SU-DHL-6 (cell line): ENCODE data around the gene KCNH4.
"Not testable (repeated sequence)": the region's sequence is repeated elsewhere in the genome, so short reads cannot be mapped to it uniquely, and the experiment has no call there.

ENCODE experiments used
- H2AFZ ChIP-seq: fragments of 200-600 bp; sonication (generic); 2 replicates; pipeline ENCODE4 v1.6.1; 2014; ENCODE audit warnings: low read depth, mild to moderate bottlenecking, moderate library complexity, mixed read lengths, antibody characterized with exemption, low read length; ENCODE audit not compliant: severe bottlenecking
- H3F3A ChIP-seq: fragments of 200-600 bp; shearing (Covaris generic); 2 replicates; pipeline ENCODE4 v1.6.0; 2016; ENCODE audit warnings: antibody characterized with exemption, mild to moderate bottlenecking; ENCODE audit not compliant: insufficient read depth
- H3K27ac ChIP-seq: fragments of 200-600 bp; sonication (generic); 2 replicates; pipeline ENCODE4 v1.5.1; 2016; ENCODE audit warnings: low read depth, mild to moderate bottlenecking, low read length, moderate library complexity, mixed read lengths
- H3K27me3 ChIP-seq: fragments of 200-600 bp; sonication (generic), shearing (Covaris generic); 2 replicates; pipeline ENCODE4 v1.6.0; 2014; ENCODE audit warnings: mild to moderate bottlenecking, low read length
- H3K36me3 ChIP-seq: fragments of 200-600 bp; sonication (generic); 2 replicates; pipeline ENCODE4 v1.6.1; 2014; ENCODE audit warnings: mild to moderate bottlenecking, low read length, mixed read lengths
- H3K4me2 ChIP-seq: fragments of 300-600, 200-600 bp; shearing (Covaris generic), sonication (generic); 2 replicates; pipeline ENCODE4 v1.6.0; 2014; ENCODE audit warnings: low read length, low read depth, mild to moderate bottlenecking; ENCODE audit not compliant: poor library complexity, severe bottlenecking
- H3K4me3 ChIP-seq: fragments of 200-600 bp; sonication (generic); 2 replicates; pipeline ENCODE4 v1.5.1; 2014; ENCODE audit warnings: antibody characterized with exemption, low read length, mild to moderate bottlenecking, mixed read lengths; ENCODE audit not compliant: insufficient read depth, poor library complexity, severe bottlenecking
- H3K79me2 ChIP-seq: fragments of 200-600 bp; sonication (generic); 2 replicates; pipeline ENCODE4 v1.6.1; 2014; ENCODE audit warnings: mild to moderate bottlenecking, low read length, moderate library complexity; ENCODE audit not compliant: insufficient read depth
- H3K9ac ChIP-seq: fragments of 200-600 bp; sonication (generic); 2 replicates; pipeline ENCODE4 v1.7.0; 2014; ENCODE audit warnings: mild to moderate bottlenecking, low read length
- H3K9me2 ChIP-seq: fragments of 200-600 bp; sonication (generic); replicated peaks from 2 replicates; pipeline ENCODE4 v1.6.1; 2014; ENCODE audit warnings: low read length; ENCODE audit not compliant: insufficient read depth
- H3K9me3 ChIP-seq: fragments of 200-600 bp; sonication (generic); 2 replicates; pipeline ENCODE4 v1.6.1; 2014; ENCODE audit warnings: low read length, mixed read lengths; ENCODE audit not compliant: insufficient read depth
- H4K20me1 ChIP-seq: fragments of 200-600 bp; sonication (generic); 2 replicates; pipeline ENCODE4 v1.6.1; 2014; ENCODE audit warnings: low read depth, mild to moderate bottlenecking, antibody characterized with exemption, low read length, moderate library complexity, mixed read lengths
- CTCF ChIP-seq: fragments of 200-600 bp; sonication (generic); IDR thresholded peaks from one replicate; pipeline ENCODE4 v1.5.1; 2017; ENCODE audit warnings: antibody characterized with exemption, mild to moderate bottlenecking, low read length, moderate library complexity; ENCODE audit not compliant: insufficient read depth, poor library complexity, severe bottlenecking
- EZH2phosphoT487 ChIP-seq: fragments of 200-600 bp; sonication (generic), shearing (Covaris generic); conservative IDR thresholded peaks from 2 replicates; pipeline ENCODE4 v1.6.1; 2018; ENCODE audit warnings: mild to moderate bottlenecking, antibody characterized with exemption, low read length, moderate library complexity, mixed read lengths

The KCNH4 gene

GRCh38 chr17:42142371-42142896 lies 38.5 kb downstream of the KCNH4 start:
- no peak for TF ChIP-seq EZH2phosphoT487
- no peak for TF ChIP-seq CTCF
- H3K9me2 ChIP-seq: no peaks in the 10 kb centered on the region
- no peak overlapping the region for H2AFZ ChIP-seq
- no peak overlapping the region for H3K4me3 ChIP-seq
- peaks cover 77% of the 10 kb centered on the region for H3K79me2 ChIP-seq
- no peak overlapping the region for H3K9ac ChIP-seq
- no peaks in the 10 kb centered on the region for H3K27me3 ChIP-seq
- no peaks in the 10 kb centered on the region for H3F3A ChIP-seq
- no peak overlapping the region for H3K27ac ChIP-seq
- no peaks in the 10 kb centered on the region; the same call in 1 of the 2 replicates for H4K20me1 ChIP-seq
- H3K36me3 ChIP-seq: peaks cover 3% of the 10 kb centered on the region; the same call in 1 of the 2 replicates
- no peaks in the 10 kb centered on the region for H3K9me3 ChIP-seq
- H3K4me2 ChIP-seq: no peak overlapping the region

GRCh38 chr17:42141382-42141781 lies 39.6 kb downstream of the KCNH4 start:
- H3K4me2 ChIP-seq: no peak overlapping the region
- H3K79me2 ChIP-seq: peaks cover 82% of the 10 kb centered on the region
- no peaks in the 10 kb centered on the region; the same call in 1 of the 2 replicates for H4K20me1 ChIP-seq
- TF ChIP-seq EZH2phosphoT487: no peak
- peaks cover 3% of the 10 kb centered on the region; the same call in 1 of the 2 replicates for H3K36me3 ChIP-seq
- no peaks in the 10 kb centered on the region for H3K9me2 ChIP-seq
- no peak overlapping the region for H3K9ac ChIP-seq
- no peak overlapping the region for H2AFZ ChIP-seq
- no peak overlapping the region for H3K27ac ChIP-seq
- H3K27me3 ChIP-seq: no peaks in the 10 kb centered on the region
- no peaks in the 10 kb centered on the region for H3K9me3 ChIP-seq
- no peaks in the 10 kb centered on the region for H3F3A ChIP-seq
- H3K4me3 ChIP-seq: no peak overlapping the region

DNA sequence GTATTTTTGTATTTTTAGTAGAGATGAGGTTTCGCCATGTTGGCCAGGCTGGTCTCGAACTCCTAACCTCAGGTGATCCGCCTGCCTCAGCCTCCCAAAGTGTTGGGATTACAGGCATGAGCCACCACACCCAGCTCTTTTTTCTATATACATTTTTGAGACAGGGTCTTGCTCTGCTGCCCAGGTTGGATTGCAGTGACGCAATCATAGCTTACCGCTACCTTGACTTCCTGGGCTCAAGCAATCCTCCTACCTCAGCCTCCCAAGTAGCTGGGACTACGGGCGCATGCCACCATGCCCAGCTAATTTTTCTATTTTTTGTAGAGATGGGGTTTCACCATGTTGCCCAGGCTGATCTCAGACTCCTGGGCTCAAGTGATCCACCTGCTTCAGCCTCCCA lies 40.3 kb downstream of the KCNH4 start:
- not testable (repeated sequence) for H3K9me2 ChIP-seq, H3K27ac ChIP-seq, H3K4me3 ChIP-seq, H3K27me3 ChIP-seq, H3F3A ChIP-seq, H3K4me2 ChIP-seq, H2AFZ ChIP-seq, H3K36me3 ChIP-seq, H4K20me1 ChIP-seq, H3K9me3 ChIP-seq, H3K9ac ChIP-seq
- peaks cover 82% of the 10 kb centered on the region for H3K79me2 ChIP-seq

- no peaks in the 10 kb centered on the region for H3K36me3 ChIP-seq
- H3K4me3 ChIP-seq: no peak overlapping the region
- H3K79me2 ChIP-seq: peaks cover 82% of the 10 kb centered on the region
- no peaks in the 10 kb centered on the region for H3K9me2 ChIP-seq
- no peak for TF ChIP-seq EZH2phosphoT487
- no peak for TF ChIP-seq CTCF
- H3K27ac ChIP-seq: no peak overlapping the region
- peaks cover 7% of the 10 kb centered on the region for H3F3A ChIP-seq
- no peak overlapping the region for H3K9ac ChIP-seq
- peaks cover 2% of the 10 kb centered on the region; the same call in 1 of the 2 replicates for H4K20me1 ChIP-seq
- H3K9me3 ChIP-seq: no peaks in the 10 kb centered on the region
- no peaks in the 10 kb centered on the region for H3K27me3 ChIP-seq
- no peak overlapping the region for H2AFZ ChIP-seq
- H3K4me2 ChIP-seq: no peak overlapping the region
Observed at GRCh38 chr17:42138749-42139492, 42.0 kb downstream of the KCNH4 start.
